NCI-H1417 (cell line): ENCODE results near the gene AVL9.

Experiments used
- DNase-seq, 3 experiments: peaks; one replicate each; lab custom pipeline; 2025; lab: John Stamatoyannopoulos, UW

The AVL9 gene

DNA sequence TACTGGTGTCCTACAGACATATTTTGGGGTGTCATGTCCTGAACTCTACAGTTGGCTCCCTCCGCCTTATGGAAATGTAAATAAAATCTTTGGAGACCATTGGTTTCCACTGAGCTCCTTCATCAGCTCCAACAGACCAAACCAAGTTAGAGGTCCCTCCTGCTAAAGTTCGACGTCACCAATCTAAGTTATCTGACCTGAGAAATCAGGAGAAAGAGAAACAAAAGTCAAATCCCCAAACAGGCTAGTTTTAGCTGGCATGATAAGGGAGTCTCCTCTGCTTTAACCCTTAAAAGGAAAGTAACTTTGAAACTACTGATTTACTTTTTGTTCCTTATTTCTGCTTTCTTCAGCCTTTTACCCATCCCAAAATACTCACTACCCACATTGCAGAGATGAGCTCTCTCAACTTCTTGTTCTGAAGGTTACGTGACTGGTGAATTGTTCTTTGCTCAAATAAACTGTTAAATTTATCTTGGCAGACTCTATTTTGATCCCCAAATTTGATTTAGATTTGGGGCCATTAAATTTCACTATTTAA is 39.9 kb downstream of the AVL9 start:
- DNase-seq = no peak

- DNase-seq = no peak
Observed at GRCh38 chr7:32536016-32536415, 40.7 kb downstream of the AVL9 start.

- DNase-seq = no peak
Observed at GRCh38 chr7:32536585-32536984, 41.3 kb downstream of the AVL9 start.

DNA sequence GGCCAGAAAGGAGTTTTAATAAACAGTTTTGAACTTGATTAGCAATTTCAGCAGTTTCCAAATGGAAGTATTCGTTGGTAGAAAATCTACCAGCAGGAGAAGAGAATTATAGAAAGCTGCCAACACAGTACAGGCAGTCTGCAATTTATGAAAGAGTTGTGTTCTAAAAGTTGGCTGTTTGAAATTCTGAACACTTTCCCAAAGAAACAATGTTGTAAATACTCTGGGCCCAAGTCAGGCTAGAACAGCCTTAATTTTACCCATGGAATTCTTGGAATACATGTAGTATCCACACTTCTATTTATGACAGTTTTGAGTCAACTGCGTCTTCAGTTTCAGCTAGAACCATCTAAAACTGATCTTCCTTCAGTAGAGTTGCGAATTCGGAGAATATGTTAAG is 42.5 kb downstream of the AVL9 start:
- no peak for DNase-seq

DNA sequence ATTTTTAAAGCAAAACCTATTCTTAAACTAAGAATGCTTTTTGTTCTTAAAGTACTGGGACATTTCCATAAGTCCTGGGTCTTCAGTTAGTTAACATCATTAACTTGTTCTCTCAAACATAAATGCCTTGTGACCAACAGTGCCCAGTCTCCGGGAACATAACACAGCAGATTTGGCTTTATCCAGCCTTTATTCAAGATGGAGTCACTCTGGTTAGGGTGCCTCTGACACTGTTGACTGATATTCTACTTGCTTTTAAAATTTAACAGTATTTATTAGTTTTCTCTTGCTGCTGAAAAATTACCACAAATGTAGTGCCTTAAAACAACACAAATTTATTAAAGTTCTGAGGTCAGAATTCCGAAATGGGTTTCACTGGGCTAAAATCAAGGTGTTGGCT is 44.1 kb downstream of the AVL9 start:
- DNase-seq = no peak

GRCh38 chr7:32539919-32540531 is 44.7 kb downstream of the AVL9 start:
- no peak for DNase-seq

DNA sequence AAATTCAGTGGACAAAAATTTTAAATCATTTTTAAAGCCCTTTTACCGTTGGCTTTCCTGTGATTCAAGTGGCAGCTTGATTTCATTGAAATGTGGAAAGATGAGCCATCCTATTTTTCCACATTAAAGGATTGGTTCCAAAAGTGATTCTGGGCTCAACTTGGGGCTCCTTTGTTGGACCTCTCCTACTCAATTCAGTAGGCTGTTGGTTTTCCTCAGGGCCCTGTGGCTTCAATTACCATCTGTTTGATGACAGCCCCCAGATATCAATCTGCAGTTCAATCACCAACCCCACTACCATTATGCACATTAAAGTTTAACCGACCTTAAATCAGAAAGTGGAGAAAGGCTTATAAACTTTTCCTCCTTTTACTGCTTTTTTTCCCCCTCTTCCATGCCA is 47.3 kb downstream of the AVL9 start:
- no peak for DNase-seq

- no peak for DNase-seq
Observed at GRCh38 chr7:32559480-32559879, 64.2 kb downstream of the AVL9 start.

DNA sequence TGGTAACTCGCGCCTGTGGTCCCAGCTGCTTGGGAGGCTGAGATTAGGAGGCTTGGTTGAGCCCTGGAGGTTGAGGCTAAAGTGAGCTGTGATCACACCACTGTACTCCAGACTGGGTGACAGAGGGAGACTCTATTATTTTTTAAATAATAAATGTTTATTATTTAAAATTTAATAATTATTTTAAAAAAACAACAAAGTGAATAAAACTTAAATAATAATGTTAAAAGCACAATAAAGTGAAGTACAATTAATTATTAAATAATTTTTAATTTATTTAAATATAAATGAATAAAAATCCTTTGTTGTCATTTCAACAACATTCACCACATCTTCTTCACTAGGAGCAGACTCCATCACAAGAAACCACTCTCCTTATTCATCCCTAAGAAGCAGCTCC is 64.8 kb downstream of the AVL9 start:
- DNase-seq = no peak

GRCh38 chr7:32561613-32562012 is 66.3 kb downstream of the AVL9 start:
- DNase-seq = no peak

DNA sequence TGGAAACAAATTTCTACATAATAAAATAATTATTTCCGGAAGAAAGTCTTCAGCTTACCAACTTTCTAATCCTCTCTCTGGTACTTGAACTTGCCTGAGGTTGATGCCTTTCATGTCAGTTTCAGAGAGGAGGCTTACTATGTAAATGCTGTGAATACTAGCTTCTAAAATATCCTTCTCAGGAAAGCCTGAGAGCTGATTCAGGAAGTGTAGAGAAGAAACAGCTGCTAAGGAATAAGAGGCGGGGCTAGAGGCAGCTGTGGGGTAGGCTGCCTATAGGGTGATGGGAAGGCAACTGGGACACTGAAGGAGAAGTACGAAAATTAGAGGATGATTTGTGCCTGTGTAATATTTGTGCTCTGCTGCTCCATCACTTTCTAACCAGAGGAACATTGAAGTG is 69.3 kb downstream of the AVL9 start:
- DNase-seq = no peak

DNA sequence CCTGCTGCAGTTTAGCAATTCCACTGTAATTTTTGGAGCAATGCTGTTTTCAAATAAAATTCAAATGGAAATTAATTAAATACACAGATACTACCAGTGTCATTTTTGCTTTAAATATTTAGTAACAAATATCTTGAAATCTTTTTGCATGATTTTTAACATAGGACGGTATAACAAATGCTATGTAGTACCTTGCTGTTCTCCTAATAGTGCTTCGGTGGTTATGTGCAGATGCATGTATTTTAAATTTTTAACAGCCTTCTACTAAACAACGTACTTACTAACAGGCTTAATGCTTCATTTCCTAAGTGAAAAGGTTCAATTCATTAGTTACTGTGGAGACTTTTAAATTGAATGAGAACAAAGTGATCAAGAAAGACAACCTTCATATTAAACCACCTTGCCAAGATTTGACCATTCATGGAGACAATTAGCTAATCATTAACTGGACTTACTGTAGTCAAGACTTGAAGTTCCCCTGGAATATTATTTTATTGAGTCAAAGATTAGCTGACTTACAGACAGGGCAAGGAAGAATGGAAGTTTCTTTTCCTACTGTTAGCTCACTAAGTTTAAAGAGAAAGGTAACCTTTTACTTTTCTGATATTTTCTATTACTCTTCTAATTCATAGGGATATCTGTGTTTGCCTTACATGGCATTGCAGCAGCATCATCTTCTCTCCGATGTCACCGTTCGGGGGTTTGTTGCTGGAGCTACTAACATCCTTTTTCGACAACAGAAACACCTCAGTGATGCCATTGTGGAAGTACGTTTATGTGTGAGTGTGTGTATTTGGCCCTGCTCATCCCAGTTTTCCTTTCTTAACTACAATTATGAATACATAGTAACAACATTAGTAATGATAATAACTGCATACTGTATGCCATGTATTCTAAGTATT is 74.3 kb downstream of the AVL9 start:
- no peak for DNase-seq

DNA sequence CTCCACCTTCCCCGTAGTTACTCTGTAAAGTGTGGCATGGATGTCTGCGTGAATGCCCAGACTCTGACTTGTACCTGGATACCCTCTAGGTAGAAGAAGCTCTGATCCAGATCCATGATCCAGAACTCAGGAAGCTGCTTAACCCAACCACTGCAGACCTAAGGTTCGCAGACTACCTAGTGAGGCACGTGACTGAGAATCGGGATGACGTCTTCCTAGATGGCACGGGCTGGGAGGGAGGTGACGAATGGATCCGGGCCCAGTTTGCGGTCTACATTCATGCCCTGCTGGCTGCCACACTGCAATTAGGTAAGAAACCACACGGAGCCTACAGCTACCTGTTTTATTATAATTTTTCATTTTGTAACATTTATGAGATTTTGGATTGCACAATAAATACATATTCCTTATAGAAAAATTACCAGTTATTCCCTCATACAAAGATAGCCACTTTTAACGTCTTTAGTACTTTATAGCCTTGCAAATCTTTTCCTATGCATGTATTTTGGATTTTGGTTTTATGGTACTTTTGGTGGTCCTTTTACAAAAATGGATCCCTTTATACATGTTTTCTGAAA is 77.9 kb downstream of the AVL9 start:
- DNase-seq = no peak

GRCh38 chr7:32574626-32575025 is 79.3 kb downstream of the AVL9 start:
- no peak for DNase-seq

GRCh38 chr7:32577421-32577820 is 82.1 kb downstream of the AVL9 start:
- no peak for DNase-seq

- no peak for DNase-seq
Observed at GRCh38 chr7:32579776-32580175, 84.5 kb downstream of the AVL9 start.

DNA sequence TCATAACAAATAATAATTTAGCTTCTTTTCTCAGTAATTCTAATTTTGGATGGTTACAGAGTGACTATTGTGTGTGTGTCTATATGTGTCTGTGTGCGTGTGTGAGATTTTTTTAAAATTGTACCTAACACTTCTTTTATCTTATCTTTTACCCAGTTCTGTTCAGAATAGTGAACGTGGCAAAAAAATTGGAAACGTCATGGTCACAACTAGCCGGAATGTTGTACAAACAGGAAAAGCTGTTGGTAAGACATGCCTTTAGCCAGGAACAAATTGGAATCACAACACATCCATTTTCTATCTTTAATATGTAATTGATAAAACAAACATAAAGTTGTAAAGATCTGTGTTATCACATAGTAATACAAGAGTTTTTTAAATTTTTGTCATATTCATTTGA is 85.4 kb downstream of the AVL9 start:
- DNase-seq = no peak

GRCh38 chr7:32582036-32582435 is 86.7 kb downstream of the AVL9 start:
- DNase-seq = no peak

GRCh38 chr7:32583791-32584190 is 88.5 kb downstream of the AVL9 start:
- DNase-seq = no peak

DNA sequence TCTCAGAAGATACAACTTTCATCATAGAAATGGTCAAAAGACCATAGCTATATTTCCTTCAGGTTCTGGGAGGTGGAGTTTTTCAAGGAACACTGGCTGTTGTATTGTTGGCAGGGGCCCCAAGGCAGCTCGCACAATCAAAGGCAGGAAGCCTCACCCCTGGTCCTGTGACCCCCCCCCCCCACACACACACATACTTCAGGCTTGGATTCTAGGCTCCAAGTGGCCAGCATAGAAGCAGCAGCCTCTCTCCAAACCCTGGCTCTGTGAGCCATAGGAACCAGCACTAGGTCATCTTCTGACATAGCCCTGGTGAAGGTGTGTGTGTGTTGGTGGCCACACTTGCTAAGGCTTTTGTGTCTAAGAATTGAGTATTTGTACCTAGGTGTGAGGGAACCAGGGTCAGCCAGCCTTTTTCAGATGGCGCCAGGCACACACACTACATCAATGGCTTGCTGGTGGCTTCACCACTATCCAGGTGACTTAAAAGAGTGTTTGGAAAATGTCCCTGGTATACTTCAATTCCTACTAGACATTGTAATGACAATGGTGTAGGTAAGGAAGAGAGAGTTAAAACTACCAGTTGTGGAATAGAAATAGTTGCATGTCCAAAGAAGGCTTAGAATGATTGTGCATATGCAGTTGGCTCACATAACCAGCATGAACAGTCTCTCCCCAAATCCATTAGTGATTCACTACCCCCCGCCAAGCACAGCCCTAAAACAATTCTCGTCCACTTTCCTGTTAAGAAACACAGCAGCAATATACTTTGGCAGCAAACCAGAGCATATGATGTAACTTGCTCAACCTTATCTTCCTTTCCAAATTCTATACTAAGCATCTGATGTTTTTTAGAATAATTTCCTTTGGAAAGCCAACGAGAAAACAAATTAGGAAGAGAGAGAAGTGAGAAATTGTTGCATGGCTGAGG is 91.3 kb downstream of the AVL9 start:
- DNase-seq = no peak

GRCh38 chr7:32587411-32587948 is 92.2 kb downstream of the AVL9 start:
- no peak for DNase-seq

GRCh38 chr7:32588657-32589056 is 93.4 kb downstream of the AVL9 start:
- no peak for DNase-seq
